Aorta (tissue), 5 donors: ENCODE data around the gene HOXC6. TPM values are rescaled to one million over a fixed set of nuclear protein-coding genes. Genes with fewer than 3 reads are reported as not detected.

Experiments used
- ATAC-seq: fragments of 200-7000 bp; cut with Tn5 transposase; one replicate; pipeline ENCODE4 v1.9.1; 2022; ENCODE audit warnings: moderate library complexity; ENCODE audit not compliant: low FRiP score
- DNase-seq, 2 donors: peaks; one replicate each; pipeline ENCODE4 v3.0.0-alpha.2; 2020
- H3K27ac ChIP-seq, 2 donors: one replicate each; pipeline ENCODE4 v1.5.1; 2013; ENCODE audit warnings: low read length in 2 of 2, mild to moderate bottlenecking in 2 of 2, moderate library complexity in 2 of 2, control low read depth in 1 of 2, inconsistent platforms in 1 of 2, low read depth in 1 of 2
- H3K27me3 ChIP-seq, 2 donors: one replicate each; pipeline ENCODE4 v1.6.1; 2013; ENCODE audit warnings: control low read depth in 1 of 2, low read length in 1 of 2, mild to moderate bottlenecking in 1 of 2, moderate library complexity in 1 of 2; ENCODE audit not compliant: insufficient read depth in 2 of 2, control insufficient read depth in 1 of 2
- H3K36me3 ChIP-seq, 2 donors: one replicate each; pipeline ENCODE4 v1.6.1; 2013; ENCODE audit warnings: control low read depth in 1 of 2, low read length in 1 of 2, mild to moderate bottlenecking in 1 of 2; ENCODE audit not compliant: insufficient read depth in 2 of 2, control insufficient read depth in 1 of 2
- H3K4me1 ChIP-seq, 2 donors: one replicate each; pipeline ENCODE4 v1.6.1; 2013; ENCODE audit warnings: low read length in 2 of 2, control low read depth in 1 of 2, mild to moderate bottlenecking in 1 of 2, moderate library complexity in 1 of 2; ENCODE audit not compliant: insufficient read depth in 2 of 2, control insufficient read depth in 1 of 2
- H3K4me3 ChIP-seq, 2 donors: one replicate each; pipeline ENCODE4 v1.5.1; 2013; ENCODE audit warnings: low read length in 2 of 2, control low read depth in 1 of 2, mild to moderate bottlenecking in 1 of 2
- H3K9me3 ChIP-seq: one replicate; pipeline ENCODE4 v1.6.1; 2013; ENCODE audit warnings: mild to moderate bottlenecking, low read length; ENCODE audit not compliant: control insufficient read depth
- WGBS, 2 donors: extraction: QIAGEN DNeasy Blood & Tissue Kit; methylation state at CpG; one replicate each; pipeline ENCODE4 v1.1.7; 2013; 5-methylcytosine and 5-hydroxymethylcytosine counted together
- intact Hi-C, 2 donors: fragments of 100-400 bp; cut with DNase I; formaldehyde crosslinking; loops; one replicate each; pipeline versions ENCODE4 v1.14.2 to v1.15.0; 2022
- polyA plus RNA-seq, 2 donors: library from polyadenylated mRNA; stranded (reverse); fragments of 200-250 nt; gene quantifications; one replicate each; pipeline ENCODE4 v1.2.3, GENCODE V29; 2013
- total RNA-seq, 2 donors: library from RNA; stranded (reverse); fragmentation: NEBNext Ultra II Directional; extraction: Animal tissue kit (Norgen Biotek cat#: 25700); gene quantifications; one replicate each; pipeline ENCODE4 v1.2.1, GENCODE V29; 2021
- donor health status: healthy with polysubstance abuse.
- donor health status: Bipolar disorder and iron deficiency.
- donor health status: DM: no; HTN: no; CAD: no.
- donor health status: DM: no; HTN: no; CAD: no.
- donor health status: DM: yes; HTN: yes; CAD: no.

The HOXC6 gene
- total and polyA plus RNA-seq, 4 donors, result 1.5 to 17.1 (median 9.0) TPM

- intact Hi-C loops, result no loop called here
- Histone ChIP-seq H3K4me1 (no peaks in the 10 kb centered on the region), H3K9me3 (no peaks in the 10 kb centered on the region), H3K27ac (no peak overlapping the region), H3K27me3 (no peaks in the 10 kb centered on the region), H3K4me3 (peak overlapping the region in 1 of 2 donors; percentile 14), H3K36me3 (no peaks in the 10 kb centered on the region)
- ATAC-seq (peak; percentile 6), DNase-seq (peak in 1 of 2 donors; percentile 46)
- 7 to 9% methylated on average over 25 of the region's 25 CpGs for WGBS, 2 donors
Measured at GRCh38 chr12:54016478-54016964, 11.7 kb upstream of the HOXC6 start.

- DNase-seq, result no peak
- H3K27me3 ChIP-seq, result no peaks in the 10 kb centered on the region
Measured at GRCh38 chr12:54017027-54017788, 11.0 kb upstream of the HOXC6 start.

GRCh38 chr12:54017878-54018467, 10.3 kb upstream of the HOXC6 start:
- H3K4me1 ChIP-seq, result no peaks in the 10 kb centered on the region
- ATAC-seq (peak; percentile 92), DNase-seq (peak; percentile 94 to 96)
- intact Hi-C loops, result no loop called here
- no peaks in the 10 kb centered on the region for H3K27me3 ChIP-seq
- H3K4me3 ChIP-seq, result peak overlapping the region; percentile 14 to 51
- H3K27ac ChIP-seq, result peak overlapping the region; percentile 68 to 81
- H3K9me3 ChIP-seq, result no peaks in the 10 kb centered on the region
- 1 to 2% methylated on average over 29 to 34 of the region's 34 CpGs for WGBS, 2 donors
- H3K36me3 ChIP-seq, result no peaks in the 10 kb centered on the region

More at GRCh38 chr12:54017027-54017788, 11.0 kb upstream of the HOXC6 start:
- H3K4me1 ChIP-seq, result no peaks in the 10 kb centered on the region
- peak; percentile 44 for ATAC-seq
- no peaks in the 10 kb centered on the region for H3K9me3 ChIP-seq
- intact Hi-C loops, result no loop called here
- no peaks in the 10 kb centered on the region for H3K36me3 ChIP-seq
- H3K4me3 ChIP-seq, result peak overlapping the region; percentile 14 to 51
- peak overlapping the region in 1 of 2 donors; percentile 4 for H3K27ac ChIP-seq
- 2 to 3% methylated on average over 24 of the region's 24 CpGs for WGBS, 2 donors

GRCh38 chr12:54018468-54018984, 9.7 kb upstream of the HOXC6 start:
- peak overlapping the region; percentile 14 to 51 for H3K4me3 ChIP-seq
- H3K27ac ChIP-seq, result peak overlapping the region; percentile 68 to 81
- no peaks in the 10 kb centered on the region for H3K36me3 ChIP-seq
- DNase-seq (peak in 1 of 2 donors; percentile 90), ATAC-seq (peak; percentile 30)
- H3K4me1 ChIP-seq, result no peaks in the 10 kb centered on the region
- H3K27me3 ChIP-seq, result no peaks in the 10 kb centered on the region
- intact Hi-C loops, result no loop called here
- no peaks in the 10 kb centered on the region for H3K9me3 ChIP-seq
- WGBS, 2 donors, result 21 to 22% methylated on average over 29 of the region's 29 CpGs

- DNase-seq (peak in 1 of 2 donors; percentile 43), ATAC-seq (peak; percentile 16)
- Histone ChIP-seq H3K27ac (peak overlapping the region; percentile 73 to 91), H3K9me3 (no peaks in the 10 kb centered on the region), H3K4me3 (peak overlapping the region in 1 of 2 donors; percentile 5), H3K36me3 (no peaks in the 10 kb centered on the region), H3K4me1 (no peaks in the 10 kb centered on the region), H3K27me3 (no peaks in the 10 kb centered on the region)
- intact Hi-C loops, result no loop called here
- WGBS, 2 donors, result 19 to 27% methylated on average over 40 to 43 of the region's 43 CpGs
Measured at GRCh38 chr12:54019091-54019811, 9.0 kb upstream of the HOXC6 start.

GRCh38 chr12:54019924-54020590, 8.2 kb upstream of the HOXC6 start:
- ATAC-seq, result peak; percentile 5
- no peaks in the 10 kb centered on the region for H3K9me3 ChIP-seq
- H3K27me3 ChIP-seq, result no peaks in the 10 kb centered on the region
- H3K4me1 ChIP-seq, result no peaks in the 10 kb centered on the region
- intact Hi-C loops, result no loop called here
- no peak overlapping the region for H3K4me3 ChIP-seq
- WGBS, 2 donors, result 18 to 25% methylated on average over 10 of the region's 10 CpGs
- no peaks in the 10 kb centered on the region for H3K36me3 ChIP-seq
- DNase-seq, result peak in 1 of 2 donors; percentile 68
- peak overlapping the region; percentile 73 to 91 for H3K27ac ChIP-seq

GRCh38 chr12:54020591-54021405, 7.4 kb upstream of the HOXC6 start:
- H3K4me1 ChIP-seq, result no peaks in the 10 kb centered on the region
- no peaks in the 10 kb centered on the region for H3K36me3 ChIP-seq
- intact Hi-C loops, result no loop called here
- DNase-seq, result peak in 1 of 2 donors; percentile 40
- no peak overlapping the region for H3K27ac ChIP-seq
- H3K27me3 ChIP-seq, result no peaks in the 10 kb centered on the region
- WGBS, 2 donors, result 76 to 86% methylated on average over 23 of the region's 23 CpGs
- H3K4me3 ChIP-seq, result no peak overlapping the region
- no peaks in the 10 kb centered on the region for H3K9me3 ChIP-seq
- no peak for ATAC-seq
